VCaP (cell line): ENCODE results near the gene RHOH.

Experiments used
- H3K27ac ChIP-seq: fragments of 450-650 bp; 2 replicates; pipeline ENCODE4 v1.5.1; 2017
- CTCF ChIP-seq: fragments of 450-650 bp; conservative IDR thresholded peaks from 2 replicates; pipeline ENCODE4 v1.5.1; 2017; ENCODE audit warnings: mild to moderate bottlenecking, moderate library complexity

RHOH gene

GRCh38 chr4:40216622-40217366 is 20.0 kb downstream of the RHOH start:
- no peak for TF ChIP-seq CTCF
- no peak overlapping the region for H3K27ac ChIP-seq

GRCh38 chr4:40221744-40222143 is 24.9 kb downstream of the RHOH start:
- H3K27ac ChIP-seq = no peak overlapping the region
- TF ChIP-seq CTCF = no peak

GRCh38 chr4:40223343-40223742 is 26.5 kb downstream of the RHOH start:
- H3K27ac ChIP-seq = no peak overlapping the region
- no peak for TF ChIP-seq CTCF

GRCh38 chr4:40224432-40224831 is 27.6 kb downstream of the RHOH start:
- TF ChIP-seq CTCF = no peak
- H3K27ac ChIP-seq = no peak overlapping the region

GRCh38 chr4:40225497-40225896 is 28.7 kb downstream of the RHOH start:
- H3K27ac ChIP-seq = no peak overlapping the region

GRCh38 chr4:40227284-40227683 is 30.5 kb downstream of the RHOH start:
- no peak for TF ChIP-seq CTCF
- H3K27ac ChIP-seq = no peak overlapping the region

More at GRCh38 chr4:40225497-40225896, 28.7 kb downstream of the RHOH start:
- TF ChIP-seq CTCF = no peak

- H3K27ac ChIP-seq = no peak overlapping the region
Measured at GRCh38 chr4:40228497-40229365, 31.9 kb downstream of the RHOH start.

More at GRCh38 chr4:40228497-40229365, 31.9 kb downstream of the RHOH start:
- TF ChIP-seq CTCF = no peak; the same call in 1 of the 2 replicates
